Activated CD4-positive, alpha-beta T cell treated with anti-CD3 and anti-CD28 coated beads, Interleukin-10, Interleukin-2, amounts not matched to agents 100 ng/mL and 50 ng/mL, durations not matched to agents 16 hours and 8 hours (primary cell): ENCODE results near the gene GTF2A1.
"Not testable (repeated sequence)": the region's sequence is repeated elsewhere in the genome, so short reads cannot be mapped to it uniquely, and the experiment has no call there.

Experiments used
- DNase-seq: peaks from one replicate; pipeline ENCODE4 v3.0.0-alpha.2; 2020

GTF2A1 gene

GRCh38 chr14:81220830-81221578 lies at the start of gene GTF2A1:
TSS of gene GTF2A1 (minus strand) at chr14:81220959. CDS start at chr14:81220518, 441 bp downstream.
- DNase-seq = peak; percentile 95

DNA sequence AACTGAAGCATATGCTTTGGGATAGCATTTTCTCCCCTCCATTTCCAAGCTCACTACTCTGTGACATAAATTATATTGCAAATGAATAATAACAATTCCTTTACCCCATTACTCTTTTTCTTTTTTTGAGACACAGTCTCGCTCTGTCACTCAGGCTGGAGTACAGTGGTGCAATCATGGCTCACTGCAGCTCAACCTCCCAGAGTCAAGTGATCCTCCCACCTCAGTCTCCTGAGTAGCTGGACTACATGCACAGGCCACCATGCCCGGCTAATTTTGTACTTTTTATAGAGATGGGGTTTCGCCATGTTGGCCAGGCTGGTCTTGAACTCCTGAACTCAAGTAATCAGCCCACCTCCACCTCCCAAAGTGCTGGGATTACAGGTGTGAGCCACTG lies 49.2 kb upstream of the GTF2A1 start:
- no peak for DNase-seq

GRCh38 chr14:81269100-81269978 lies 48.6 kb upstream of the GTF2A1 start:
- DNase-seq = peak; percentile 57

- DNase-seq = no peak
These were observed 47.3 kb upstream of the GTF2A1 start for GRCh38 chr14:81268016-81268416.

DNA sequence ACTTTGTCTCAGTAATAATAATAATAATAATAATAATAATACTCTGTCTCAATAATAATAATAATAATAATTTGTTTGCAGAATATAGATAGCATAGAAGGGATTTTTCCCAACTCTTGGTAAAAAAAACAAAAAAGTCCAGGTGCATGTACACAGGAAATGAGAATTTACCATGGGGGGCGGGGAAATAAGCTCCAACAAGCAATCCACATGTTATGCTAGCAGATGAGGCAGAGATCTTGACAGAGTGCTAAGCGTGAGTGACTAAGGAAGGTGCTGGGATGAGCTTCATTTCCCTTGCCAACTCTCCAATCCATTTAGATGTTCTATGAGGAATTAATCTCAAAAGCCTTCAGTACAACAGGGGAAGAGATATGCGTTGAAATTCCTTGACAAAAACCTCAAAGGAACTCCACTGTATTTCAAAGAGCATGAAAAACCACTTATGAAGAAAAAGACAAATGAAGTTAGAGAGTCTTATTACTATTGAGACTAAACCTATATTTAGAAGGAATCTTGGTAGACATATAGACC lies 44.9 kb upstream of the GTF2A1 start:
- DNase-seq = no peak

- DNase-seq = no peak
These were observed 43.9 kb upstream of the GTF2A1 start for GRCh38 chr14:81264671-81265070.

GRCh38 chr14:81263777-81264410 lies 43.1 kb upstream of the GTF2A1 start:
- DNase-seq = no peak

- no peak for DNase-seq
These were observed 40.4 kb upstream of the GTF2A1 start for GRCh38 chr14:81261176-81261575.

DNA sequence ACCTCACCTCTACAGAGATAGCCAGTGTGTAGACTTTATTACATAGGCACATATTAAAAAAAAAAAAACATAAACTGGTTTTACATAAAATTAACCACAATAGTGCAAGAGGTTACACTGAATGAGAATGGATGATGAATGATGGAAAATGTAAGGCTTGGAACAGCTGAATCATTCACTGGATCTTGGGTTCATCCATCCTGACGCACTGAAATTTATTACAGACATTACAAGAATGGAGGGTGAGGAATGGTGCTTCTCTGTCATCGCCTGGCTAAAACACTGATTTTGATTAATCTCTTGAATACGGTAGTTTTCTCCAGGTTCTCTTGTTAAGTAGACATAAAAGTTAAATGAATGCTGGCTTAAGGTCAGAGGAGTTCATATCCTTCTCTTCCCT lies 40.0 kb upstream of the GTF2A1 start:
- DNase-seq = no peak

DNA sequence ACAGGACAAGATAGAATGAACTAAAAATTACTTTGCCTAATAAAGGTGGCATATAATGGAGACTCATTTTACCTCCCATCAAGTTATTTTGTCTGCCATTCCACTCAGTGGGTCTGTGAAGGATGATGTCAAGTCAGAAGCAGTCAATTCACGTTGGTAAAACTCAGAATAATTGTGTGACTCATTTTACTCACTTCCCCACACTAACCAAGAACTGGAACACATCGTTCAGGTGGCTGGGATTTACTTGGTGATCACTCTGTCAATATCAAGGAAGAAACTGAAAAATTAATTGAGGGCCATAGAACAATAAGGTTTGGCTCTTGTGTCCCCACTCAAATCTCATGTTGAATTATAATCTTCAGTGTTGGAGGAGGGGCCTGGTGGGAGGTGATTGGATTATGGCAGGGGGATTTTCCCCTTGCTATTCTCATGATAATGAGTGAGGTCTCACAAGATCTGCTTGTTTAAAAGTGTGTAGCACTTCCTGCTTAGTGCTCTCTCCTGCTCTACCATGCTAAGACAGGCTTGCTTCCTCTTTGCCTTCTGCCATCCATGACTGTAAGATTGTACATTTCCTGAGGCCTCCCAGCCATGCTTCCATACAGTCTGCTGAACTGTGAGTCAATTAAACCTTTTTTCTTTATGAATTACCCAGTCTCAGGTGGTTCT lies 35.7 kb upstream of the GTF2A1 start:
- no peak for DNase-seq

DNA sequence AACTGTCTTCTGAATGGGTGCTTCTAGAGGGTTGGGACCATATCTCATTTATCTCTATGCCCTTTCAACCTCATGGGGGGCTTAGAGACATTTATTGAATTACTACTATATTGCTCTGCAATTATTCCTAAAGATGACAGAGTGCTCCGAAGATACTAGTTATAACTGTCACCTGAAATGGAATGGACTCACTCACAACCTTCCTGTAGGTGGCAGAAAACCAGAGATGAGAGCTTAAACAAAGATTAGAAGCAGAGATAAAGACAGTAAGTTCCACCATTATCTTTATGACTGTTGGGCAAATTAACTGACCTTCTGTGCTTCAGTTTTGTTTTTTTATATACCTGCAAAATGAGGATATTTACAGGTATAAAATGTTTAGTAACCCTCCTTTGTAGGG lies 31.5 kb upstream of the GTF2A1 start:
- no peak for DNase-seq

- DNase-seq = no peak
These were observed 26.6 kb upstream of the GTF2A1 start for GRCh38 chr14:81247271-81247766.

DNA sequence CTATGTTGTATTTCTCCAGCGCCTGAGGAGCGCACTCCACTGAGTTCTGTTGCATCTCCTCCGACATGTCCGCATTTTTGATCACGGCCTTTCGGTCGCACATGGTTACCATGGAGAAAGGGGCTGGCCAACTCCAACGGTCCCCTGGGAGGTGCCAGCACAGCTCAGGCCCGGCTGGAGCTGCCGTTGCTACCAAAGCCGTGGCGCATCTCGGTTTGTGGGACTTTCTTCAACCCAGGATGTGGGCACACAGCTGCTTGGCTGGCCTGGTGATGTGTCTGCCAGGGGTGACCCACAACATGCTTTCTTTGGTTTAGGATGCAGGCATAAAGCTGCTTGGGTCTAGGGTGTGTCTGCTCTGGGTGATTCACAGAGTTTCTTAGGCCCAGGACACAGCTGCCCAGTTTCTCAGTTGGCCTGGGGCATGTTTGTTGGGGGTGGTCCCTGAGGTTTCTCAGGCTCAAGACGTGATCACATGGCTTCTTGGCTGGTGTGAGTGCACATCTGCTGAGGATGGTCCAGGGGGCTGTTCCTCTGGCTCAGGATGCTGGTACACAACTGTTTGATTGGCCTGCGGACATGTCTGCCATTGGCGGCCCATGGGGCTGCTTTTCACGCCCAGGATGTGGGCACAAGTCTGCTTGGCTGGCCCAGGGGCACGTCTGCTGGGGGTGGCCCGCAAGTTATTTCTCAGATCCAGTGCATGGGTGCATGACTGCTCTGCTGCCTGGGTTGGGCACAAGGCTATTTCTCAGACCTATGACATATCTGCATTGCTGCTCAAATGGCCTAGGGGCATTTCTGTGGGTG lies 25.9 kb upstream of the GTF2A1 start:
- DNase-seq = peak; percentile 9

- DNase-seq = no peak
These were observed 25.0 kb upstream of the GTF2A1 start for GRCh38 chr14:81245771-81246170.

DNA sequence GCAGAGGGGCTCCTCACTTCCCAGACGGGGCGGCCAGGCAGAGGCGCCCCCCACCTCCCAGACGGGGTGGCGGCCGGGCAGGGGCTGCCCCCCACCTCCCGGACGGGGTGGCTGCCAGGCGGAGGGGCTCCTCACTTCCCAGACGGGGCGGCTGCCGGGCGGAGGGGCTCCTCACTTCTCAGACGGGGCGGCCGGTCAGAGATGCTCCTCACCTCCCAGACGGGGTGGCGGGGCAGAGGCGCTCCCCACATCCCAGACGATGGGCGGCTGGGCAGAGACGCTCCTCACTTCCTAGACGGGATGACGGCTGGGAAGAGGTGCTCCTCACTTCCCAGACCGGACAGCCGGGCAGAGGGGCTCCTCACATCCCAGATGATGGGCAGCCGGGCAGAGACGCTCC lies 23.7 kb upstream of the GTF2A1 start:
- DNase-seq = not testable (repeated sequence)

GRCh38 chr14:81243499-81243898 lies 22.7 kb upstream of the GTF2A1 start:
- DNase-seq = no peak

DNA sequence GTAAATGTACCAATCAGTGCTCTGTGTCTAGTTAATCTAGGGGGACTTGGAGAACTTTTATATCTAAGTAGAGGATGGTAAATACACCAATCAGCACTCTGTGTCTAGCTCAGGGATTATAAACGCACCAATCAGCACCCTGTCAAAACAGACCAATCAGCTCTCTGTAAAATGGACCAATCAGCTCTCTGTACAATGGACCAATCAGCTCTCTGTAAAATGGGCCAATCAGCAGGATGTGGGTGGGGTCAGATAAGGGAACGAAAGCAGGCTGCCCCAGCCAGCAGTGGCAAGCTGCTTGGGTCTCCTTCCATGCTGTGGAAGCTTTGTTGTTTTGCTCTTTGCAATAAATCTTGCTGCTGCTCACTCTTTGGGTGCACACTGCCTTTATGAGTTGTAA lies 16.1 kb upstream of the GTF2A1 start:
- not testable (repeated sequence) for DNase-seq

GRCh38 chr14:81236138-81236537 lies 15.4 kb upstream of the GTF2A1 start:
- DNase-seq = no peak

DNA sequence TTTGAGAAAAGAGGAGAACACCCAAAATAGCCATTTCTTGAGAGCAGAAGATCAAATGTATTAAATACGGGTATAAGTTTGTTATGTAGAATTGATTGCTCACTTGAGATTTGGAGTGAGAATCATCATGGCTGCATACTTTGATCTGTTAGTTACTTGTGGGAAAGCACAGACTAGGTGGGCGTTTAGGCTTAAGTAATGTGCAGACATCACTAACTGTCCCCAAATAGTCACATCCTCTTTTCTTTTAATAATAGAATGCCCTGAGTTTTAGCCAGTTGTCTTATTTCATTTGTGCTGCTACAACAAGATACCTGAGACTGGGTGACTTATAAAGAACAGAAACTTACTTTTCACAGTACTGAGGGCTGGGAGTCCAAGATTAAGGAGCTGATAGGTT lies 14.3 kb upstream of the GTF2A1 start:
- DNase-seq = no peak

DNA sequence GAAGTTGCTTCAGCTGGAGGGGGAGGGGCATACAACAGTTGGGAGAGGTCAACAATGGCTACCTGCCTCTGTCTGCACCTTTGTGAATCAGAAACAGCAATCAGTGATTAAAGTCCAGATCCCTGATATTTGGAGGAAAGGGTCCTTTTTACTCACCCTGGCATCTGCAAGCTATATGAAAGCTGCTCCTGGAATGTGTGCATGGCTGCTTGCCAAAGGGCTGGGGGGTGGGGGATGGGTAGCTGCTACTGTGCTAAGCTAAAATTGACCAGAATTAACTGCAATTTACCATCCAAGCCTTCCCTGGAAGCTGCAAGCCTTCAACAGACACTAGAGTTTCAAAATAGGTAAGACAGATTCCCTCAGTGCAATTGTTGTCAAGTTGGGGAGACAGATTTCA lies 13.5 kb upstream of the GTF2A1 start:
- no peak for DNase-seq

GRCh38 chr14:81233615-81234014 lies 12.9 kb upstream of the GTF2A1 start:
- DNase-seq = no peak

- DNase-seq = no peak
These were observed 10.8 kb upstream of the GTF2A1 start for GRCh38 chr14:81231540-81231939.
